ENCODE measurements around the gene NDUFA11.

Gene NDUFA11

DNA sequence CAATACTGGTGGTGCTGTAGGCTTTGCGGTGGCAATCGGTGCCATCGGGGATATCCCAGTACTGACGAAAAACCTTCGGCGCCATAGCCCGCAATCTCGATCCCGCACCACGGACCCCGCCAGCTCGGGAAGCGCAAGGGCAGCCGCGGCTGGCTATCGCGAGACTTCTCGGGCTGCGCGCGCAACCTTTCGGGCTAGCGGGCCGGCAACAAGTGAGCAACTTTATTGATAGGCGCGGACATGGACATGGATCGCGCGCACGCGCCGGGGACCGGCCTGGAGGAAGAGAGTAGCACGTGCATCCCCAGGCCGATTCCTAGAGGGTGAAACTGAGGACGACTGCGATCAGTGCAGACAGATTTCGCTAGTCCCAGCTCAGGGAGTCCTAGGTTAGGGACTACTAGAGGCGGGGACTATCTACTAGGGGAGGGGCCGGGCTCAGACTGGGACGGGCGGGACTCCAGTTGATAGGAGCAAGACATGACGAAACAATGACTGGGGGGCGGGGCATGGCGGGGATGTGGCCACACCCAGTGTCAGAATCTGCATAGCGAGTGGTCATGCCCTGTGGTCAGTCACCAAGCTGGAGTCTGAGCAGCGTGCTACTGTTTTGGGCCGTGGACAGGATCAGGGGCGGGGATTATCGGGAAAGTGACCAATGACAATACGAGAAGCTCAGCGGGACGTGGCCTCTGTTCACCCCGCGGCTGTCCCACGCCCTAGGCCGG lies at the start of gene NDUFA11:
Gene NDUFA11, minus strand, starts transcription at position 167 of the 728 bp plus-strand sequence. Its CDS starts 82 bp downstream, at position 85.
- DNase-seq: peak; percentile 96

DNA sequence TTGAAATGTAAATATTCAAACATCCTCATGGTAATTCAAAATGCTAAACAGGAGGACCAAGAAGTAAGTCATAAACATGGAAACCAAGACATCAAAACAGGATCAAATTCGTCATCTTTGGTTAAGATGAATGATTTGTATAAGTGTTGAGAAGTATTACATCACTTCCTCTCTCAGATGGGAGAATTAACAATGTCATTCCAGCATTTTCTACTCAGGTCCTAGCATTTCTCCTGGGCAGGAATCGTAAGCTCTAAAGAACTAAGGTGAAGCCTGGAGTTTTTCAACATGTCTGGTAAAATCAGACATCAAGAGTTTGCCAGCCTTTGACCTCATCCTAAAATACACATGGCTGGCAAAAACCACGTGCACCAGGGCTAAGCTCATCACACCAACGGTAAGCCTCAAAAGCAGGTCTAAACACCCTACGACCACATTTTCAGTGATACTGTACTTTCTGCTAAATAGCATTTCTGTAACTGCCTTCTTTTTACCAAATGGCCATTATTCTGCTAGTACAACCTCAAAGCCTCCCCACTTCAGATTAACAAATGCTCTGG lies 49.5 kb upstream of the NDUFA11 start:
- DNase-seq: no peak

GRCh38 chr19:5952193-5953029 lies 48.8 kb upstream of the NDUFA11 start:
- DNase-seq: no peak

DNA sequence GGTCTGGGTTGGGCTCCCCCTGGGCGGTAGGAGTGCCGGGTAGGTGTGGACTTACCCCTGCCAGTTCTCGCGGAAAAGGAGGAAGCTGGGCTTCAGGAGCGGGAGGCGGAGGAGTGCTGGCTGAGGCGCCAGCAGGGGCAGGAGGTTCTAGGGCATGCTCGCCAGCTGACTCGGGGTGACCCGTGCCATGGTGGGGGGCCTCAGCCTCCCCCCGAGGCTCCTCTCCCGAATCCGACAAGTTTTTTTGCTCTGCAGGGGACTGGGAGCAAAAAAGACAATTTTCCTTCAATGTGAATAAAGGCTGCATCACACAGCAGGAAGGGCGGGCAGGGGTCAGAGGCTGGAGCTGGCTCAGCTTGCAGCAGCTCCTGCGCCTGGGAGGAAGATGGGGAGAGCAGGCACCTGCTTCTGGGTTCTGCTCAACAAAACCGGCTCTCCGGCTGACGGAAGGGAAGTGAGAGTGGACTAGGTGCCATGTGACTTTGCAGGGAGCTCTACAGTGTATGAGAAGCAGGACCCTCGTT lies 47.8 kb upstream of the NDUFA11 start:
- DNase-seq: no peak

DNA sequence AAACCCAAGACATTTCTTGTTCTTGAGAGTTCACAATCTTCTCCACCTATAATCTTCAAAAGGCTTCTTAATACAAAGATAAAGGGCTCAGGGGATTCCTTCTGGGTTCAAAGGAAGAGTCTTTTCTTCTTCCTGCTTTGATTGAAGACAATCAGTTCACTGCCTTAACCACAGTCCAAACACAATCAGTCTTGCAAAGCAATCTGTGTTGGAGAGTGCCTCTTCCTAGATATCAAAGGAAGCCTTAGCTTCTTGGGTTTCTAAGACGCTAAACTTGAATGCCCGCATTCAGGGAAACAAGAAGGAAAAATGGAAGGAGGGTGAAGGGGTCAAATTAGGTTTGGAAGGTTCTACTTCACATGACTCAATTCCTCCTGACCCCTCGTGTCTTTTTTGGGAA lies 47.2 kb upstream of the NDUFA11 start:
- no peak for DNase-seq

GRCh38 chr19:5949792-5950305 lies 46.3 kb upstream of the NDUFA11 start:
- peak; percentile 67 for DNase-seq

GRCh38 chr19:5948752-5949564 lies 45.4 kb upstream of the NDUFA11 start:
- DNase-seq: peak; percentile 51

- DNase-seq: no peak
Observed at GRCh38 chr19:5947435-5947834, 43.8 kb upstream of the NDUFA11 start.

DNA sequence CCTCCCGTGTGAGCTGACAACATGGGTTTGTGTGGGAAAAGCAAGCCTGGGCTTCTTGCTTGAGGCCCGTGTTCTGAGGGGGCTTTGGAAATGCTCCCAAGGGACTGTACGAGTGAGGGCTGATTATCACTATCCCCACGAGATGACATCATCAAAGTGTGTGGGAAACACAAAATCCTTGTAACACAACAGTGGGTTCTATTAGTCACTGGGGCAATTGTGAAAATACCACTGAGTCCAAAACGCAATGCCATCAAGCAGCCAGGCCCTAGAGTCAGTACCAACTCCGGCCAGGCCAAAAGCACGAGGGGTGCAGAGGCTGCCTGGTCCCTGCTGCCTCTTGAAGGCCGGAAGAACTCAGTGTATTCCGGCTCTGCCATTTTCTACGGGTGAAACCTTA lies 40.0 kb upstream of the NDUFA11 start:
- no peak for DNase-seq

GRCh38 chr19:5943045-5943444 lies 39.5 kb upstream of the NDUFA11 start:
- no peak for DNase-seq

DNA sequence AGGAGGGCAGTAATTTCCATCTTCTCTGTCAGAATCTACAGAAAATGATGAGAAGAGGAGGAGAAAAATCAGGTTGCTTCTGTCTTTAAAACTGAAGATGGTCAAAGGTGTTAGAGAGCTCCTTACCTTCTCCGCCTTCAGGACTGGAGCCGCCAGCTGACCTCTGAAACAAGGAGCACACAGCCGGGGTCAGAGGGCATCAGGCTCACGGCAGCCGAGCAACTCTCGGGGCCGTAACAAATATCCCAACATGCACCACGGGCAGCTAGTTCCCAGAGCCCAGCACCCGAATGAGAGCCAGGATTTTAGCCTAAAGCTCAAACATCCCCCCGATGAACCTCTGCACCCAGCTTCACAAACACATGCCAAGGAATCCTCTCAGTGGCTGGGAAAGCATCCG lies 38.1 kb upstream of the NDUFA11 start:
- DNase-seq: no peak

- DNase-seq: no peak
Observed at GRCh38 chr19:5940260-5941208, 36.9 kb upstream of the NDUFA11 start.

- no peak for DNase-seq
Observed at GRCh38 chr19:5937550-5937949, 34.0 kb upstream of the NDUFA11 start.

GRCh38 chr19:5936292-5936592 lies 32.7 kb upstream of the NDUFA11 start:
- no peak for DNase-seq

DNA sequence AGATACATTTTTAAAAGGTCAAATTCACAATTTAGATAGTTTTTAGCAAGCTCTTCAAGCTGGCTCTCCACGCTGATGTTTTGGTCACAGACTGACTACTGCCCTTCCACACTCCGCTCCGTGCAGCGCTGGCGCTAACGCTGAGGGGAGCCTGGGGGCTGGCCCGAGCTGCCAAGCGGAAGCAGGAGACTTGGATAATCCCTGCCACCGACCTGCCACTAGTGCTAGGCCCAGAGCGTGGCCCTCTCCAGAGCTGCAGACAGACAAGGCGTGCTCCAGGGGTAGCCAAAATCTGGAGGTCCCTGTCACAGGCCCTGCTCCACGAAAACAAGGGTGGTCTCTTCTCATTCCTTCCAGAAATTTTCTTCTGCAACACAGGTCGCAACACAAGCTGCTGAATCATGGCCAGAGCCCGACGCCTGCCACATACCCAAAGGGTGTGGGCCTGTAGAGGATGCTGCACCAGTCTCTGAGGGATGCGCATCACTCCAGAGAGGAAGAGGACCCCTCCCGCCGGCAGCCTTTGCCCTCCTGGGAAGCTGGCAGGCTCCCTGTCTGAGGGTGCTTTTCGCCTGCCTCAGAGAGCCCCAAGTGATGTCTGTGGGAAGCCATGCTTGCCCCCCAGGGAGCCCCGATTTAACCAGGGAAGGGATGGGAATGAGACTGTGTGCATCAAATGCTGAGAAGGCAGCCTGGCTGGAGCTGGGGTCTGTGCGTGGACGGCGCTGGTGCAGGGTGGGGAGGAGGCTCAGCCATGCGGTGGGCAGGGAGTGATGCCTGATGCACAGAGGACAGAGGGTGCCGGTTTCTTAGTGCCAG lies 32.1 kb upstream of the NDUFA11 start:
- no peak for DNase-seq

GRCh38 chr19:5934774-5935472 lies 31.3 kb upstream of the NDUFA11 start:
- no peak for DNase-seq

DNA sequence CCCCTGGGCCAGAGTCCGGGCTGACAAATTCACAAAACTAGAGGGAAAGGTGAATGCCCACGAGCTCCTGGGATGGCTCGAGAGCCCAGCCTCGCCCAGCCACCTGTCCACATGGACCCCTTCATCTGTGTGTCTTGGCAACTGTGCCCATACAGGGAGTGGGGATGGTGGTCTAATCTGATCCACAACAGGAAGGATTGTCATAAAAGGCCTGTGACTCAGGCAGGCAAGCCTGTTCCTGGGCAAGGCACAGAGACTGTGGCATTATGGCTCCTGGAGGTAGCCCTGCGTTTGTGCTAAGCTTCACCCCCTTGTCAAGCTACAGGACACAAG lies 30.4 kb upstream of the NDUFA11 start:
- no peak for DNase-seq

GRCh38 chr19:5933391-5934068 lies 29.9 kb upstream of the NDUFA11 start:
- no peak for DNase-seq

- no peak for DNase-seq
Observed at GRCh38 chr19:5932609-5933262, 29.1 kb upstream of the NDUFA11 start.
